Neural progenitor cell (in vitro differentiated cells): ENCODE data around the gene NFASC.

Experiments
- EZH2 ChIP-seq: fragments of 200-600 bp; sonication (generic); IDR thresholded peaks from 2 replicates; pipeline ENCODE4 v1.6.1; 2017; ENCODE audit warnings: antibody characterized with exemption, mild to moderate bottlenecking, moderate library complexity
- EZH2phosphoT487 ChIP-seq: fragments of 200-600 bp; sonication (generic); IDR thresholded peaks from 2 replicates; pipeline ENCODE4 v1.6.1; 2017; ENCODE audit warnings: antibody characterized with exemption
- TF ChIP-seq, protein P1 (sequence below): fragments of 200-600 bp; sonication (generic); IDR thresholded peaks from 2 replicates; pipeline ENCODE4 v1.5.1; 2017; ENCODE audit warnings: antibody characterized with exemption, mild to moderate bottlenecking

DNA sequence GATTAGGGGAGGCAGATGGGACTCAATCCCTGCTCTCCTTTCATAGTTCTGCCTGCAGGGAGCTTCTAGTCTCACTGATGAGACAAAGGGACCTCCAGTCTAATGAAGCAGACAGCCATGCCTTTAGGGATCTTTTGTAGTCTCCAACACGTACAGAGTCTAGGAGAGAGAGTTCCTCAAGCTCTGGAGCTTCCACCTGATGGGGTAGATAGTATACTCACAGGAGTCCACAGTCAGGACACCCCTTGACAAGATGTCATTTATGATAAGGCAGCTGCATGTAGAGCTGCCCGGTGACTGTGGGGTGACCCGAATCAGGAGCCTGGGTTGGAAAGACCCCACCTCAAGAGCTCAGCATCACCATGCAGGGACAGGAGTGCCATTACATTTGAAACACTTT is 117.0 kb downstream of the NFASC start:
- TF ChIP-seq, protein P1, sequence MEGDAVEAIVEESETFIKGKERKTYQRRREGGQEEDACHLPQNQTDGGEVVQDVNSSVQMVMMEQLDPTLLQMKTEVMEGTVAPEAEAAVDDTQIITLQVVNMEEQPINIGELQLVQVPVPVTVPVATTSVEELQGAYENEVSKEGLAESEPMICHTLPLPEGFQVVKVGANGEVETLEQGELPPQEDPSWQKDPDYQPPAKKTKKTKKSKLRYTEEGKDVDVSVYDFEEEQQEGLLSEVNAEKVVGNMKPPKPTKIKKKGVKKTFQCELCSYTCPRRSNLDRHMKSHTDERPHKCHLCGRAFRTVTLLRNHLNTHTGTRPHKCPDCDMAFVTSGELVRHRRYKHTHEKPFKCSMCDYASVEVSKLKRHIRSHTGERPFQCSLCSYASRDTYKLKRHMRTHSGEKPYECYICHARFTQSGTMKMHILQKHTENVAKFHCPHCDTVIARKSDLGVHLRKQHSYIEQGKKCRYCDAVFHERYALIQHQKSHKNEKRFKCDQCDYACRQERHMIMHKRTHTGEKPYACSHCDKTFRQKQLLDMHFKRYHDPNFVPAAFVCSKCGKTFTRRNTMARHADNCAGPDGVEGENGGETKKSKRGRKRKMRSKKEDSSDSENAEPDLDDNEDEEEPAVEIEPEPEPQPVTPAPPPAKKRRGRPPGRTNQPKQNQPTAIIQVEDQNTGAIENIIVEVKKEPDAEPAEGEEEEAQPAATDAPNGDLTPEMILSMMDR = no peak
- TF ChIP-seq EZH2 = no peak
- no peak for TF ChIP-seq EZH2phosphoT487
